ENCODE measurements around the gene PIEZO1.
A peak's percentile ranks its signal among the peaks of the same experiment; 100 is the strongest.

PIEZO1 gene

DNA sequence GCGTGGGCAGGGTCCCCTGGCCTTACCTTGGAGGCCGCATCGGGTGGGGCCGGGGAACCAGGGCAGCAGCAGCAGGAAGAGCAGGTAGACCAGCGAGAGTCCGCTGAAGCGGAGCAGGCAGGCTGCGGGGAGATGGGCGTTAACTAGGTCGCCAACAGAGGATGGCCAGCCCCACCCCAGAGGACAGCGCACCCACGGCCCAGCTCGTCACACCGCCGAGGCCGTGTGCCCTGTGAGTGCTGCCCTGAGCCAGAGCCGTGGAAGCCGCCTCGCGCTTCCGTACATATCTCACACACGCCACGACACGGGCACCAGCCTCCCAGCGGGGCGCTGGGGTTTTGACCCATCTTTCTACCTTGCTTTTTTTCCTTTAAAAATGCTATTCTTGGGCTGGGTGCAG lies 35.7 kb downstream of the PIEZO1 start:
- no peak for DNase-seq

DNA sequence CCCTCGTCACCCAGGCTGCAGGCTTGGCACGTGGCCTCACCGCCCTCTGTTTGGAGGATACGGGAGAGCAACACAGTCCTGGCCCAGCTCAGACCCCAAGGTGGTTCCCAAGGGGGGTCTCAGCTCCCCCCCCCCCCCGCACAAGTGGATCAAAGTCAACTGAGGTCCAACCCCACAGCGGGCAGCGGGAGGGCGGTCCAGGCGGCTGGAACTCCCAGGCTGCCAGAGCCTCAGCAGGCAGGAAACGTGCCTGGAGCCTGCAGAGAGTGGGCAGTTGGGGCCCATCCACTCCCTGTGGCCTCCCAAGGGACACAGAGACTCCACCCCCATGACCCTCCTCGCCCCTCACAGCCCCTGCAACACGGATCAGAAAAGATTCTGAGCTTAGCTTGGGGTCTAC lies 36.7 kb downstream of the PIEZO1 start:
- DNase-seq, result no peak

DNA sequence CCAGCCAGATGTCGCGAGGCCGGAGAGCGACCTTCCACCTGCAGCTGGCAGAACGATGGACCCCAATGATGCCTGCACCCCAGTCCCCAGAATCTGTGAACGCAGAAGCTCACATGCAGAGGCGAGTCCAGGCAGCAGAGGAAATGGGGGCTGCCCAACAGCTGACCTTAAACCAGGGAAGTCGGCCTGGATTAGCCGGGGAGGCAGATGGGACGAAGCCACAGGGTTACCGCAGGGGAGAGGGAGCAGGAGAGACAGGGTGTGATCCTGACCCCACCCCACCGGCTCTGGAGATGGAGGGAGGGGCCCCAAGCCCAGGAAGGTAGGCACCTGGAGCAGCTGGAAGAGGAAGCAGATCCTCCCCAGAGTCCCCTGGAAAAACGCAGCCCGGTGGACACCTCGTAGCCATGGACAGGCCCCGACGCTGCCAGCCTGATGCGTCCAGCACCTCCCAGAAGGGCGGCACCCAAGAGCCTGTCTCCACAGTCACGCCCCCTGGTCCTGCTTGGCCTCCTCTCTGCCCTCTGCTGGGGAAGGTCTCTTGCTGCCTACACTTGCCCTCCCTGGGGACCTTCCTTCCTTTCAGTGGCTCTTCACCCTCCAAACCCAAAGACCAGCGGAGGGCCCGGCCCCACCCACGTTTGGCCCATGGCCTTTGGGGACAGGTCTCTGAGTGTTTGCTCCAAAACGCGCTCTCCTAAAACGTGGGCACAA lies 37.3 kb downstream of the PIEZO1 start:
- no peak for DNase-seq

DNA sequence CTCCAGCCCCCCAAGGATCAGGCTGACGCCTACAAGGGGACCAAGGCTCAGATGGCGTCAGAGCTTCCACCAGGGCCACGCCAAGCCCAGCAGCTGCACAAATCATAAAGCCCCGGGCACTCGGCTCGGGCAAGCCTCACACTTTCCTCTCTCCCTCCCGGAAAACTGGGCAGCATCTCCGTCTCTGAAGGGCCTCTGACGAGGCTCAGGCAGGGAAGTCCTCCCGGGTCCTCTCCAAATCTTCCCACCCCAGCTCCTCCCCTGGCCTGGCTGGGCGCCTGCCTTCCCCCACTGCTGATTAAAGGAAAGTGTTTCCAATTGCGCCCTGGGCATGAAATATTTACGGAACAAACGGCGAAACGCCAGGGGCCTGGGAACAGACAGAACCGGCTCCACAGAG lies 38.5 kb downstream of the PIEZO1 start:
- DNase-seq, result no peak

DNA sequence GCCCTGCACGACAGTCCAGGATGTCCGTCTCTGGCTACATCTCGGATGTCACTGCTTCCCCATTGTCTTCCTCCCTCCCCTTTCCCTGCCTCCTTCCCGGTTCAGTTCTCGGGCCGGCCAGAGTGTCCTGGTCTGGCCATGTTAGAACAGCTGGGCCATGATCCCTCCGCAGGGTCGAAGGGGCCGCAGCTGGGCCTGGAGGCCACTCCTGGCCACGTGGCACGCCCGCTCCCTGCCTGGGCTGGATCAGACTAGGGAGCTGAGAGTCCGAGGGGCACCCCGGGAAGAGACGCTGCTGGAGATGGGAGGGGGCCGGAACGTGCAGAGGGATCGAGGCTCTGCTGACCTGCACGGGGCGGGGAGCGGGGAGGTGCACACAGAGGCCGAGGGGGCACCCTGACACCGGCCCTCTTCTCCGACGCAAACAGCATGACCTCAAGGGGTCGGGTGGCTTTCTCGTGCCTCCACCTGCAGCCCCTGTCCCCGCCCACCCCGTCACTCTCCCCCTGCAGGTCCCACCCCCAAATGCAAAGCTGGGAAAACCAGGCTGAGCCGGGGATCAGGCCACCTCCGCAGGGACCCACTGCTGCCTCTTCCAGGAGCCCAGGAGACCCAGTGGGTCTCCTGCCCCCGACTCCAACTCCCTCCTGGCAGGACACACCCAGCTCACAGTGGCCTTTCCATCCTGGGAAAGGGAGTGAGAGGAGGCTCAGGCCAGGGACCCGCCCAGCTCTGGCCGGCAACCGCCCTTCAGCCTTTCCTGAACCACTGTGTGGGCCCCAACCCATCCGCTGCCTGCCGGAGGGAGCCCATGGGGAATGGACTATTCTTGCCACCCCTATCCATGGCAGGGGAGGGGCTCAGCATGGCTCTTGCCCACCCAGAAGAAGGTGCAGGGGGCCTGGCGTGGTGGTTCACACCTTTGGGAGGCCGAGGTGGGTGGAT lies 40.2 kb downstream of the PIEZO1 start:
- no peak for DNase-seq

DNA sequence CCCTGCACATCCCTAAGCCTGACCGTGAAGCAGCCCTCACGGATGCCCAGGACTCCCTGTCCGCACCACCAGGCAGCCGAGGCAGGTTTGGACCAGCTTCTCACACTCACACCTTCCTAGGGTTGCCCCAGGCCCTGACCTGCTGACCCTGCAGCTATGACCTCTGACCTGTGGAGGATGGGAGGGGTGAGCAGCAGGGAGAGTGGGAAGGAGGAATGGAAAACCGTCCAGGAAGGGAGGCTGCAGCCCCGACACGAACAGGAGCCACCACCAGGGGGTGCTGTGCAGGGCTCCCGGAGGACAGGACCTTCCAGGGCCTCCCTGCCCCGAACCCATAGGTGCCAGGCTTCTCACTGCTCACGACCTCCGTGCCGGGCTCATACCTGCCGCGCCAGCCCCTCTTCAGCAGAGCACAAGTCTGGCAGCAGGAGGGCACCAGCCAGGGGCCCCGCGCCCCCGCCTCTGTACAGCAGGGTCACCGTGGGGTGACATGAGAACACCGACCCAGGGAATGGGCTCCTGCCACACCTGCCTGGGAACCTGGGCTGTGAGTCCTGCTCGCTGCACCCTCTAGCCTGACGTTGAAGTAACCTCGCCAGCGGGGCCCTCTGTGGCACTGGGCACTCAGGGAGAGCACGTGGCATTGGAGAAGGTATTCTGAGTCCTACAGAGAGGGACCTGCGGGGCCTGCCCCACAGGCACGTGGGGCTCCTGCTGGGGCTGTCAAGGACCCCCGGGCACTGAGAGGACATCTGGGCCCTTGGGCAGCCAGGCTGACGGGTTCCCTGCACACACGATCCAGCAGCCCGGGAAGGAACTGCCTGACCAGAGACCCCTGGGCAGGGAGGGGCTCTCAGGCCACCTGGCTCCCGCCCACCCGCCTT lies 41.1 kb downstream of the PIEZO1 start:
- DNase-seq, result peak in 12 of 14 donors; percentile 5 to 74 (median 42)

DNA sequence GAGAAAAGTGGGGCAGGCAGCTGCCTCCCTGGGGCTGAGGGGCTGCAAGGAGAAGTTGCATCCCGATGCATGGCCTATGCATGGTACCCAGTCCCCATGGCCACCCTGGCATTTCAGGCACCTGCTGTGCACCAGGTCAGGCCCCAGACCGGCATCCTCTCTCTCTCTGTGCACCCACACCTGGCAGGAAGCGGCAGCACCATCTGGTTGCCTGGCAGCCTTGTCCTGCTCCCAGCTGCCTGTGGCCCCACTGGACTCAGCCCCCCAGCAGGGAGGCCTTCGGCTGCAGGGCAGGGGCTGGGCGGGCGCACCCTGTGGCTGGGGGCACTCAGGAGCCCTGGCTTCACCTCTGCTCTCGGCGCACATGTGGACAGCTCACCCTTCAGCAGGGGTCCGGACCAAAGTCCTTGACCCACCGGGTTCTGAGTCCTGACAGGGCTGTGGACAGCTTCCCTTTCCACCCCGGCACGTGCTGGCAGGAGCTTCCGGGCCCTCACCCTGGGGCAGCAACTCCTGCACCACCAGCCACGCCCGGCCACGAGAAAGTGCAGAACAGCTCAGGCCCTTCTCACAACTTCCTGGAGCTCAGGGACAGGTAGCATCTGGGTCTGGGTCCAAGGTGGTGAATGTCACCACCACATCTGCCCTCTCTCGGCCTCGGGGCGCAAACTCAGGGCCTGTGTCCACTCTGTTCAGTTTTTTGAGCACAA lies 42.0 kb downstream of the PIEZO1 start:
- no peak for DNase-seq

DNA sequence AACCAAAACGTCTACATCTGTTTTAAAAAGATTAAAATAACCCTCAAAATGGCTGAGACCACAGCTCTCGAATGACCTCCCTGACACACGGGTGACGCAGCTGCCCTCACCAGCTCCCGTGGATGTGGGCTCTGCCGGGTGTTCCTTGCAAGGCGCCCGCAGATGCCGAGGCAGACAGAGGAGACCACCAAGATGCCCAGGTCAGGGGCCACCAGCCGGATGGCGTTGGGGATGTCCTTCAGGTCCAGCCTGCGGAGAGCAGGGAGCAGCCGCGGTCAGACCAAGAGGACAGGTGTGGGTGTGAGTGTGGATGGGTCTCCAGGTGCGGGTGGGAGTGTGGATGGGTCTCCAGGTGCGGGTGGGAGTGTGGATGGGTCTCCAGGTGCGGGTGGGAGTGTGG lies 43.7 kb downstream of the PIEZO1 start:
- no peak for DNase-seq

DNA sequence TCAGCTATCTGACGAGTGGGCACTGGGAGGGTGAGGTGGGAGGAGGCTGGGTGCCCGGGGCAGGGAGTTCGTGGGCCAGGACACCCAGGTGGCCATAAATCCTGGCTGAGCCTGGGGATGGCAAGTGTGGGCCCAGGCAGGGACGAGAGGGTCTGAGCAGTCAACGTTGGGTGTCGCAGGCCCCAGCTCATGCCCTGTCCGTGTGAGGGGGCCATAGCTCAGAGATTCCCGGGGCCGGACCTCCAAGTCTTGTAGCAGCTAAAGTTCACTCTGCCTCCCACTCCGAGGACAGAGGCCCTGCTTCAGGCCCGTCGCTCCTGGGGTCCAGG lies 44.3 kb downstream of the PIEZO1 start:
- DNase-seq, result no peak

DNA sequence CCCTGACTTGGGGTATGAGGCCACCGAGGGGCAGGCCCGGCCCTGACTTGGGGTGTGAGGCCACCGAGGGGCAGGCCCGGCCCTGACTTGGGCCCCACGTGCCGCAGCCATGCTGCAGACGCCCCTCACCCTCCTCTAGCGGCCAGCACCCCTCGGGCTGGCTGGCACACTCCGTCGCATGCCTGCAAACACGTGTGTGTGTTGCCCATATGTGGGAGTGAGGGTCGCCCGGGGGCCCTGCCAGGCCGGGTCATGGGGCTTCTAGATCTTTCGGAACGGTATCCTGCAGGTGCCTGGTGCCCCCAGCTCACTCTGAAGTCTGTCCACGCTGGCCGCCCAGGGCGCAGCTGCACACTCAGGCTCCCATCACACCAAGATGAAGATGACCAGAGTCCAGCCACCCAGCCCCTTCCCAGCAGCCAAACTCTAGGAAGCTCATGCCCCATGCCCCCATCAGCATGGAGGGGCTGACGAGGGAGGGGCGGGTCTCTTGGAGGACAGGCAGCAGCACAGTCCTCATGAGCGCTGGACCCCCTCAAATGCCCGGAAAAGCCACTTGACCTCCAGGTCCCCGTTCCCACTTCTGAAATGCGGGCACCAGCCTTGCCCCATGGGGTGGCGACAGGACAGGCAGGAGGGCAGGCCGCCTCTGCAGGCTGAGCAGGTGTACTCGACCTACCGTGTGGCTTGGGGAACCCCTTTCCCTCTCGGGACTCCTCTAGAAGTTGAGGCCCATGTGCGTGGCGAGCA lies 44.9 kb downstream of the PIEZO1 start:
- DNase-seq, result no peak

DNA sequence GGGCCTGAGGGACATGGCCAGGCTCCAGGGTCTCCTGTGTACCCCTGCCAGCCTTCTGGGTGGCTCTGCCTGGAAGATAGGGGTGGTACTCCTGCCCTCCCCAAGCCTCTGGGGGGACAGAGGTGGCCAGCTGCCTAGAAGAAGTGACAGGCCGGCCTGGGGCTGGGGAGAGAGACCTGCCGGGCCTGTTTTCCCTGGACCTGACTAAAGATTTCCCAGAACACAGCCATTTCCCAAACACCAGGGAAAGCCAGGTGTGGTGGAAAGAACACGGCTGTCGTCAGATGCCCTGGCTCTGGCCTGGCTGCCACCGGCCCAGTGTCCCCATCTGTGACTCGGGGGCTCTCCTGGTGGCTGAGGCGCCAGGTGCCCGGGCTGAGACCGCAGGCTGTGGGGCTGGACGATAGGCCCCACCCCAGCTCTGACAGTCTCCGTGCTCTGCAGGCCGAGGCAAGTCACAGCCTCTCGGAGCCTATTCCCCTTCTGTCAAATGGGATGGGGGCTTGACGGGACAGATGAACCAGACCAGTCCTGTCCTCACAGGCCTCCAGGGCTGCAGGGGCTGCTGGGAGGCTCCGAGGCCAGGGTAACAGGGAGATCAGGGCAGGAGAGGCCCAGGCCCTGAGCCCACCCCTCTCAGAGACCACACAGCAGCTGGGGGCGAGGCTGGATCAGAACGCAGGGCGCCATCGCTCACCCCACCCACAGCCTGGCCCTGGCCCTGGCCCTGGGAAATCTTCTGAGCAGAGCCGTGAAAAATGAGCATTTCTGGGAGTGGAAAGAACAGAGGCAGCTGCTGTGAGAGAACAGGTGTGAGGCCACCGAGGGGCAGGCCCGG lies 45.7 kb downstream of the PIEZO1 start:
- no peak for DNase-seq

DNA sequence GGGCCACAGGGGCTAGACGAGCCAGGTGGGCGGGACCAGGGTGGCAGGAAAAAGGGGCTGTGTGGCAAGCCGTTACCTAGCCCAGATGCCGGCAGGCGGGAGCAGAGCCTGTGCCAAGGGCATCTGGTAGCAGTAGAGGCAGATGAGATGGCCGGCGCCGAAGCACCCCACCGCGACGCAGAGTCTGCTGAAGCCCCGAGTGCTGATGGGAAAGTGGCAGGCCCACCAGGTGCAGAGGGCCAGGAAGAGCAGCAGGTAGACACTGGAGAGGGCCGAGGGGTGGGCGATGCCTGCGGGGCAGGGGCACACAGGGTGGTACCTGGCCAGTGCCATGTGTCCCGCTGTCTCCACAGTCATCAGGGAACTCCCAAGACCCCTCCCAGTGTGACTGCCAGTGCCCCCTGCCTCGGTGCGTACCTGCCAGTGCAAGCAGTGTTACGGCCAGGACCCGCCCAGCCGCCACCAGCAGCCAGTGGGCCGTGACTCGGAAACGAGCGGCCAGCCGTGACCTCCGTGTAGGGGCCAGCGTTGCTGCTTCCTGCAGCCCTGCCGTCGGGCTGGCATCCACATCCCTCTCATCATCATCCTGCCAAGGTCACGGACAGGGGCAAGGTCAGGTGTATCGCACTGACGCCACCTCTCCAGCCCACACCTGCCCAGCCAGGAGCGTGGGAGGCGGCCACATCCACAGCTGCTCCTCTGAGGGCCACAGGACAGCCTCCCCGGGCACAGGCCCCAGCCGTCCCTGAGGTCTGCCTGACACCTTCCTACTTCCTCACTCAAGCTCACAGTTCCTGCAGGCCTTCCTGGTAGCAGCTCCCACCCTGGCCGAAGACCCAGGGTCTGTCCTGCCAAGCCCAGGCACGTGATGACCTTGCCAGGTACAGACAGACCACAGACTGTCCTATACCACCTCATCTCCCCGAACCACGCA lies 46.6 kb downstream of the PIEZO1 start:
- no peak for DNase-seq

DNA sequence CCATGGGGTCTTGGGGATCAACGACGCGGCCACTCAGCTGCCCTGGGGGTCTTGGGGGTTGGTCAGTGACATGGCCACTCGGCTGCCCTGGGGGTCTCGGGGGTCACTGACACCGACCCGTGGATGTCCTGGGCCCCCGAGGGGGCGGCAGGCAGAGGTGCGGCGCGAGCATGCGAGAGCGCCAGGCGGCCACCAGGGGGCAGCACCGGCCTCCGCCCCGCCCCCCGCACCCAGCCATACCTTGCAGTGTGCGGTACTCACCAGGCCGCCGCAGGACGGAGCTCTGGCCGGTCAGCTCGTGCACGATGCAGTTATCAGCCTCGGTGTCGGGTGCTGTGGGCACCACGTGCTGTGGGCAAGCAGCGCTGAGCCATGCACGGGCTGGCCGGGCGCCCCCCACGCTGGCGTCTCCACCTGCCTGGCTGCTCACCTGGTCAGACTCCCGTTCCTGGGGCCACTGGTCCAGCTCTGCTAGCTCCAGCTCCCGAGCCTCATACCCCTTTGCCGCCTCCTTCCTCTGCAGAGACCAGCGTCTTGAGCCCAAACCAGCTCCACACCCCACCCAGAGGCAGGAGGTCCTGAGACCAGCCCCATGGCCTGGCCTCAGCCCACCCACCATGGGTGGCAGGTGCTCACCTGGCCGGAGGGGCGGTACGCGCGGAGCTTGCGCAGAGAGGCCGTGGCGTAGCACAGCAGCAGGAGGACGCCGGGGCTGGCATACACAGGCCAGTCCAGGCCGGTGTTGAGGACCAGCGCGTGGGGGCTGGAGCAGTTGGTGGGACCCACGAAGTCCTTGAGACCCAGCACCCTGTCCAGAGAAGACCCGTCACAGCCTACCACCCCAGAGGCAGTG lies 47.5 kb downstream of the PIEZO1 start:
- DNase-seq, result peak in 8 of 14 donors; percentile 4 to 53 (median 28)

DNA sequence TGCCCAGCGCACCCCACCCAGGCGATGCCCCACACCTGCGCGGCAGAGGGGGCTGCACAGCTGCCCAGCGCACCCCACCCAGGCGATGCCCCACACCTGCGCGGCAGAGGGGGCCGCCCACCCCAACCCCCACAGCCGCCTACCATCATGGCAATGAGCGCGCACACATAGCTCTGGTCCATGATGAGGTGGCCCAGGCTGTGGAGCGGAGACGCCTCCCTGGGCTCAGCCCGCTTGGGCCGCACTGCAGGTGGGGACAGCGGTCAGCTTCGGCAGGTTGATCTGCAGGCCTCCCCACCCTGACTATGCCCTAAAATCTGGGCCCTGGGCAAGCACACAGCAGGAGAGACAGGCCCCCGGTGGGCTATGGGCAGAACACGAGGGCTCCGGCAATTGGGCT lies 48.5 kb downstream of the PIEZO1 start:
- DNase-seq, result no peak

DNA sequence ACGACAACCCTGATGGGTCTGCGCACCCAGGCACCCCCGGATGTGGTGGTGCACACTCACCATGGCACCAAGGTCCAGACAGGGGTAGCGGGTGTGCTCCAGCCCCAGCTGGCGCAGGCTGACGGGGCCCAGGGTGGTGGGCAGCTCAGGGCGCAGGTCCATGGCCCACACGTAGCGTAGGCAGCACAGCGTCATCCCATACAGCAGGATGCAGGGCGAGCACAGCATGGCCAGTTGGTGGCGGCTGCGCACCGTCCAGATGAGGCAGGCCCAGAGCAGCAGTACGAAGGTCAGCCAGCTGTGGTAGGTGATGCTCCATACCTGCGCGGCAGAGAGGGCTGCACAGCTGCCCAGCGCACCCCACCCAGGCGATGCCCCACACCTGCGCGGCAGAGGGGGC lies 48.9 kb downstream of the PIEZO1 start:
- DNase-seq, result no peak

DNA sequence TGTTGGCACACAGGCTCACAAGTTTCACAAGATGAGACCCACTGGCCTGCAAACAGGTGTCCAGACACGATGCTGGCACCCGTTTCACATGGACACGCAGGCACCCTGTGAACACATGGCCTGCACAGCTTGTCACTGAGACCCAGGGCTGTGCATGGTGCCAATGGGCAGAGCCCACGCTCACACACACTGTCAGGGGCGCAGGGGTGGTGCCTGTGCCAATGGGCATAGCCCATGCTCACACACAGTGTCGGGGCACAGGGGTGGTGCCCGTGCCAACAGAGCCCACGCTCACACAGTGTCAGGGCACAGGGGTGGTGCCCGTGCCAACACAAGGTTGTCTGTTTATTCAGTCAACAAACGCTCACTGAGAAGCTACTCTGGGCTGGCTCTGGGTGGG lies 49.4 kb downstream of the PIEZO1 start:
- peak in 1 of 14 donors; percentile 20 for DNase-seq

DNA sequence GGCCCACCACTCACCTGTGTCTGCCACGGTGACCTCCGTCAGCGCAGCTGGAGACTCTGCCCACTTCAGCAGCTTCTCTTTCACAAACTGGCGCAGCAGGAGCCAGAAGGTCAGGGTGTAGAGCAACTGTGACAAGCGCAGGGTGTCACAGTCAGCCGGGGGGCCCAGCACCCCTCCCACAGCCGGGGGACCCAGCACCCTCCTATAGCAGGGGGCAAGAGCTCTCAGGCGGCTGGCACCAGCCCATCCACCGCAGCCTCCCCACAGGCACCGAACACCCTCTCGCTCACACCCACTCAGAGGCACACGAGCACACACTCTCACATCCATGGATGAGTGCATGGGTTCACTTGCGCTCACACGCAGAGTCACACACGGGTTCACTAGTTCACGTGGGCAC lies 49.9 kb downstream of the PIEZO1 start:
- no peak for DNase-seq

DNA sequence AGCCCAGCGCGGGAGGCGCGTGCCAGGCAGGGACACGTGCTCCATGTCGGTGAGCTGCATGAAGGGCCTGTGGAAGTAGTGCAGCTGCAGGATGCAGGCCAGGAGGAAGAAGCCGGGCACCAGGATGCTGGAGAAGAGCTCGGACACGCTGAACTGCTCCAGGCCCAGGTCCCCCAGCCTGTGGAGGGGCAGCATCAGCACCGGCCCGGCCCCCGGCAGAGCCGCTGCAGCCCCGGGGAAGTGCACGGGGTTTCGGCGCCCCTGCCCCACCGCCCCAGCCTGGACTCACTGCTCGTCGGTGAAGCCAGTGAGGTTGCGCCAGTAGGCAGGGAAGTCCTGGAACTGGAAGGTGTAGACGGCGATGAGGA lies 50.7 kb downstream of the PIEZO1 start:
- no peak for DNase-seq
